Activated naive CD4-positive, alpha-beta T cell (primary cell): ENCODE measurements around the gene LTO1.

Experiments used
- DNase-seq, 4 experiments: peaks; one replicate each; lab custom pipeline; 2025; lab: John Stamatoyannopoulos, UW

LTO1 gene

DNA sequence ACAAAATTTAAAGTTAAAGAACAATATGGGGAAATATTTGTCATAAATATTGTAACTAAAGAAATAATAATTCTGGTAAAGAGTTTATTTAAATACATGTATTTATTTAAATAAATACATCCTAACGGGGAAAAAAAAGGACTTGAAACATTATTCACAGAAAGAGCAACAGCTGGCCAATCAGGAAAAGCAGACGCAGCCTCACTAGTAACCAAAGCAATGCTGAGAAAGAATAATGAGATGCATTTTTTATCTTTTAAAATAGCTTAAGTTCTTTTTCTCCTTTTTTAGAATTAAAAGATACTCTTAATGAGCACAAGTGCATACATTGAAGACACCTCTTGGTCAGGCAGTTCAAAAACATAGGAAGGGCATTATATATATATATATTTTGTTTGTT, 2.6 kb upstream of the LTO1 start:
- DNase-seq: no peak

DNA sequence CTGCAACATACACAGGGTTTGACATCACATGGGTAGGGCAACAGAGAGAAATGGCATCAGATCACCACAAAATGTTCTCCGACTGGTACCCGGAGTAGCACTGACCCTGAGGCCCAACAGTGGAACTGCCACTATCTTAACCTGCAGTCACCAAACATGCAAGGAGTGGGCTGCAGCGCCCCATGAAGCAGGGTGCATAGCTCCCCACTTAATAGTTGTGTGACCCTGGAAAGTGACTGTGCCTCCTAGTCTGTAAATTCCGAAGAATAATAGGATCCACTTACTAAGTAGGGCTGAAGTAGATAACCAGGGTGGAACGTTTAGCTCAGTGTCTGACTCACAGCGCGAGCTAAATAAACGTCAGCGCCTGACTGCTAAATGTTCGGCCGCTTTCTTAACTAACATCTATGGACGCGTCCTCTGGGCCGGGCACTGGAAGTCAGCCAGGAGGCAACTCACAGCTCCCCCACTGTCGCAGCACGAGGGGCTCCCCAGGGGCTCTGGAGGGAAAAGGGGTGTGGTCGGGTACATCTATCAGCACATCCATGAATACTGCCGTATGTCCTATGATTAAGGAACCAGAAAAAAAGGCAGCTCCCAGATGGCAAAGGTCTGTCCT, 777 bp downstream of the LTO1 start:
- no peak for DNase-seq

DNA sequence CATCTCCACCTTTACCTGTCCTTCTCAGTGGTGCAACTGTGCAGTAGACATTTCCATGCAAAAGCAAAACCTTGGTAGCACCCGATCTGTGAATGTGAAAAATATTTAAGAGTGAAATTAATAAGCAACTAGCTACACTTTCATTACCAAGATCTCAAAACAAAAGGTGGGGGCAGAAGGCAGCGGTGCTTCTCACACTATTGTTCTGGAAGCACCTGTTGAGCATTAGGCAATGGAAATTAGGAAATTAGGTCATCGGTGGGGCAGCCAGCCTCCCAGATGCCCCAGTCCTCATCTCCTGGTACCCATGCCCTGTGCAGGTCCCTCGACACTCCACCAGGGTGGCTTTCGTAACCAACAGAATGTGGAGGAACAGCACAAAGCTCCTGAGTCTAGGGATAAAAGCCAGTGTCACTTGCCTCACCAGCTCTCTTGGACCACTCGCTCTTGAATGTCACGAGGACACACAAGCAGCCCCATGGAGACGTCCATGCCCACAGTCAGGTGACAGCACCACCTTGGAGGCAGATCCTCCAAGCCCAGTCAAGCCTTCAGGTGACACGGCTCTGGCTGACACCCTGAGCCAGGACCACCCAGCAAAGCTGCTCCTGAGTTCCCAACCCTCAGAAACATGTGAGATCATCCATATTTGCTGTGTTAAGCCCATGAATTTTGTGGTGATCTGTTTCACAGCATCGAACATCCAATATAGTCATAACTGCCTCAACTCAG, 3.3 kb downstream of the LTO1 start:
- DNase-seq: no peak

DNA sequence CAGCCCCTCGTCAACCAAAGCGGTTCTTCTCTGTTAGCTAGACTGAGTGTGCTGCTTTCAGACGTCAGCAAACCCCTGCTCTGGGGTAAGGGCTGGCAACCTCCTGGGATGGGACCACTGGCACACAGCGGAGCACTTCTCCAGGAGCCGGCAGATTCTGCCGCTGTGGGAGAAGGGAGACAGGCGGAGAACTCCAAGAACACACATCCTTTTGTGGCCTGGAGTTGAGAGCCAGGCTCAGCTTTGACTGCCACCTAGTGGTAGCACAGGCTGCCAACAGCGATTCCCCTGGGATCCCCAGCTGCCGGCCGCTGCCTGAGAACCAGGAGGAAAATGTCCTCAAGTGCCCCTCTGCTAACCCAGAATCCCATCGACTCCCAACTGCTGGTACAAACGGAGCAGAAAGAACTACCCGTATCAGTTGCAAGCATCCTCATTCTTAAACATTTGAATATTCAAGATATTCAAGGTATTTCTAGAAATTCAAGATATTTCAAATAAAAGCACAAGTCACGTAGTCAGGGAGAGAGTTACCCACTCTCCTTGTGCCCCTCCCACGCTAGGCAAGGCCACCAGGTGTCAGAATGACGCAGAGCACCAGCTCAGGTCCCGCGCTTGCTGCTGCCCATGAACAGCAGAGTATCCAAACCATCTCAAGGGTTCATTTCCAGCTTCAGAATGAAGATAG, 4.9 kb downstream of the LTO1 start:
- peak in 2 of 4 experiments; percentile 26 to 41 for DNase-seq

DNA sequence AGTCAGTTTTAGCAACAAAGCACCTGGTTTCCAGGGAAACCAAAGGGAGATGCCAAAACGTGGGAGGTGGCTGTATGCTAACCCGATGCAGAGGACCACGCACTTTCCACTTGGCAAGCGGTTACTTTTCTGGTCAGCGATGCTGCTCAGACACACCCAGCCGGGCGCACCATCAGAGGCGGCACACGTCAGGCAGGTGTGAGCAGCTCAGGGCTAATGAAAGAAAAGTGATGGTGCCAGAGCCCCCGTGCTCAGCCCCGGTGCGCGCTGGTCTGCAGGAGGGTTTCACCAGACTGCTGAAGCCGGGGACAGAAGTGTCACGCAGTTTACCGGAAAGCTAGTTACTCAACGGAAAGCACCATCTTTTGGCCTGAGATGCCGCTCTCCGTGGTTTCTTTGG, 5.7 kb downstream of the LTO1 start:
- no peak for DNase-seq

DNA sequence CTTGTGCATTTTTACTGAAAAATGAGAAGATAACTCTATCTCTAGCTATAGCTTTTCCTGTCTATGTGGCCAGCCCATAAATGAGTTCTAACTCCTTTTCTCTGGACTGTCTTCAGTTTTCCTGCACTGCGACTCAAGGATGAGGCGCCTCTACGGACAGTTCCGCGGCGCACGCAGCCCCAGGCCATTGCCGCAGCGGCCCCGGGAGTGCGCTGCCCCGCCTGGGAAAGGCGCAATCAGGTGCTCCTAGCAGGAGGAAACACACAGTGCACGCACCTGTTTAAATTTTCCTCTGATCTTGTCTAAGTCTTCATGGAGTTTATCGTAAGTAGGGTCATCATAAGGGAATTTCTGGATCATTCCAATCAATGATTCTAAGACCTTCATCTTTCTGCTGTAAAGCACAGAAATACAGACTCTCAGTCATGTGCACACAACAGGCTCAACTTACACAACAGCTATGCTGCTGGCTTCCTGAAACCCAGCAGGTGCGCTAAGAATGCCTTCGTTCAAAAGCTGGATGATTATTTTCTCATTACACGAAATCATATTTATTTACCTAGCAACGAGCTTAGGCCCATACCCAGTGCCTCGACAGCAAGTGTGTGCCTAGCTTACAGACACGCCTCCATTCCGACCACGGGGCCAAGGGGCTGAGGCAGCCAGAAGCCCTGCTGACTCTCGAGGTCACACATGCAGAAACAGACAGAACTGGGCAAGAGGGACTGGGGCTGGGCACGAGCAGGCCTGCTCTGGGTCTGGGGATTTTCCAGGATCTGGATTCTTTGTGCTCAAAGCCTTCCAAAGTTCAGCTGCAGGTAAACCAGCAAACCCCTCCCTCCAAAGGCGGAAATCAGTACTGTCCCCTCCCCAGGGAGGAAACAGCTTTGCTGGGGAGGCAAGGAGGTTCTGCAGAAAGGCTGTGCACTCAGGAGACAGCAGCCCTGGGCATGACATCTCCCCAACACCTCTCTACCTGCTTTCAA, 7.2 kb downstream of the LTO1 start:
- no peak for DNase-seq

DNA sequence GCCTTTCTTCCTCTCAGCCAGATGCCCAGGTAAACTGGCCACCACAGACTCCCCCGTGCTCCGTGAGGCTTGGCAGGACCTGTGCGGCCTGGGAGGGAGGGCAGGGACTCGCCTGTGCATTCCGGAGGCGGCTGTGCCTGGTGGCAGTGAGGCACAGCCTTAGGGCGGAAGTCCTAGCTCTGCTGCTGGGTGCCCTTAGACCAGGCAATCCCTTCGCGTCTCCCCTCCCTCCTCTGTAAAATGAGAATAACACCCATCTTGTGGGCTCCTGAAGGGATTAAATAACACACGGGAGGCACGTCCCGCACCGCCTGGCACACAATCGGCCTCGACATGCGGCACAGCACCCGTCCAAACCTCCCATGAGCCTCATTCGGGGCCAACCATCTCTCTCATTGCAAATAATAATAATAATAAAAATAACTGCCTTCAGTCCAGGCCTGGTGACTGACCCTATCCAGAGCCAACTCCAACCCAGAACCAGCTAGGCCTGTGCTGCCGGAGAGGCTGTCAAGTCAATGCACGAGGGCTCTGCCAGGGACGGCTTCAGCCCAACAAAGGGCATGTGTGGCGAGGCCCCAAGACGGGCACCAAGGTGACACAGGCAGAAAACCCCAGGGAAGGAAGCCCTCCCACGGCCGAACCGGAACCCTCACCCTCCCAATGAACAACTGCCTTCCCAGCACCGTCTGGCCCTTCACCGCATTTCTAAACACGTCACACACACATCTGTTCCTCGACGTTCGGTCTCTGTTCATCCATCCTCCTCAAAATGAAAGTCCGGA, 8.2 kb downstream of the LTO1 start:
- DNase-seq: no peak

DNA sequence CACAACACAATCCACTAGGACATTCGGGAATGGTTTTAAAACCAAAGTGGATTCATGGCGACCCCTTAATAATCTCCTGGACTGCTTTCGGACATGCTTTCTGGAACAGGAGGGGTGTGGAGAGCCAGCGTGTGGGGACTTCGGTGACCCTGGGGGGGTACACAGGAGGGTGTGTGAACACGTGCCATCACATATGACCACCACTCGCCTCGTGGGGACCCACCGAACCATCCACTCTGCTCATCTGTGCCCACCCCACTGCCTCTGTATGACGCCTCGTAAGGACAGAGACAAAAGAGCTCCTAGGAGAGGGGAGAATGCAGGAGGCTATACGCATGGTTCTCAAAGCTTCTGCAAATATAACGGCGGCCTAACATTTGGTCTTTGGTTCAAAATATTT, 8.9 kb downstream of the LTO1 start:
- DNase-seq: no peak

DNA sequence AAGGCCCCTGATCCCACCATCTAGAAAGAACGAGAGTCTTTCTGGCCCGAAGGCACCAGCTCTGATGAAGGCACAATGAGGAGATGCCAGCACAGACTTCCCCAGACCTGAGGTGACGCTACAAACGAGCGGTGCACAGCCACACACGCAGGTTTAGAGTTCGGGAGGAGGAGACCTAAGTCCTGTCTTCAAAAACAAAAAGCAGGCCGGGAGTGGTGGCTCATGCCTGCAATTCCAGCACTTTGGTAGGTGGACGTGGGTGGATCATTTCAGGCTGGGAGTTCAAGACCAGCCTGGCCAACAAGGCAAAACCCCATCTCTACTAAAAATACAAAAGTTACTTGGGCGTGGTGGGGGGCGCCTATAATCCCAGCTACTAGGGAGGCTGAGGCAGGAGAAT, 9.5 kb downstream of the LTO1 start:
- no peak for DNase-seq

DNA sequence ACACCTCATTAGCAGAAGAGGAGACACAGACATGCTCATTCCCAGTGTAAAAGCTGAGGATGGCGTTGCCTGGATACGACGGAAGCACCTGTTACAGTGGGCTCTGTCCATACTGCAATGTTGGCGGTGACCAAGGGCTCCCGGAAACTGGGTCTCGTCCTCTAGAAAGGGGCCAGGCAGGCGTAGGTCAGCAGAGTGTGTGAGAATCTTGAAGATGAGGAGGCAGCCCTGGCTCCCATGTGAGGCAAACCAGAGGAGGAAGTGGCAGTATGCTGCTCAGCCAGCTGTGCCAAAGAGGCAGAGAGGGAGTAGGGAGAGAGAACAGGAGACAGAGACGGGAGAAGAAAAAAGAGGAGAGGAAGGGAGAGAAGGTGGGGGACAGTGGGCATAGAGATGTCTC, 10.3 kb downstream of the LTO1 start:
- no peak for DNase-seq

DNA sequence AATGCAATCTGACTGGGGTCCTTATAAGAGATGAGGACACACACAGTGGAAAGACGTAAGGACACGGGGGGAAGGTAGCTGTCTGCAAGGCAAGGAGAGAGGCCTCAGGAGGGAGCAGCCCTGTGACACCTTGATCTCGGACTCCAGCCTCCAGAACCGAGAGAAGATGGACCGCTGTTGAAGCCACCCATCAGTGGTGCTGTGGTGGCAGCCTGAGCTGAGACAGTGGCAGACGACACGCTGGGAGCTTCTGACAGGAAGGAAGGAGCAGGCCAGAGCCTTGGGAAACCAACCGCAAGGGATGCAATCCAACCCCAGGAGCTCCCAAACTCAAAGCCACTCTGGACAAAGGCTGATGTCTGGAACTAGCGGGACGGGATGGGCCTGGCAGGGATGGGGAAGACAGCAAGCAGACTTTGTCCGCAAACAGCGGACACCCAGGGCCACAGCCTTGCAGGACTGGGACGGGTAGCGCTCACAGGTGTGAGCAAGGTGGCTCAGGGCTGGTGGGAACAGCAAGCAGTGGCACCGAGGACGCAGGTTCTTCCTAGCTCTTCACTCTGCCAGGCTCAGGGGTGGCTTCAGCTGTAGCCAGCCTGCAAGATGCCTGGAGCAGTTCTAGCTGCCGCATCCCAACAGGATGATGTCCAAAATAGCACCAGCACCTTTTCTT, 10.9 kb downstream of the LTO1 start:
- DNase-seq: no peak

DNA sequence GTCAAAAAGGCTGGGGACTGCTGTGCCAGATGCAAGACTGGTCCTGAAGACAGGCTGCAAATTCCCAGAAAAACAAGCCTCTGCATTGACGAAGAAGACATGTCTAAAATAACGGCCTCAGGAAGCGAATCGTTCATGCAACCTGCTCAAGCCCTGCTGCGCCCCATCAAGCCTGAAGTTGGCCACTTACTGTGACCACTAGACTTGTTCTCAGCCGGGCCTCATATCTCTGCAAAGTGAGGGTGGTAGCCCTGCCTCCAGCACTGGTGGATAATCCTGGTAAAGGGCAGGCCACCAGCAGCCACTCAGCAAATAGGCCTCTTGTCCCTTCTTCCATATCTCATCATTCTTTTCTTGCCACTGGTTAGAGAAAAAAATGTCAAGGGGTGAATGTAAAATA, 11.8 kb downstream of the LTO1 start:
- DNase-seq: no peak

DNA sequence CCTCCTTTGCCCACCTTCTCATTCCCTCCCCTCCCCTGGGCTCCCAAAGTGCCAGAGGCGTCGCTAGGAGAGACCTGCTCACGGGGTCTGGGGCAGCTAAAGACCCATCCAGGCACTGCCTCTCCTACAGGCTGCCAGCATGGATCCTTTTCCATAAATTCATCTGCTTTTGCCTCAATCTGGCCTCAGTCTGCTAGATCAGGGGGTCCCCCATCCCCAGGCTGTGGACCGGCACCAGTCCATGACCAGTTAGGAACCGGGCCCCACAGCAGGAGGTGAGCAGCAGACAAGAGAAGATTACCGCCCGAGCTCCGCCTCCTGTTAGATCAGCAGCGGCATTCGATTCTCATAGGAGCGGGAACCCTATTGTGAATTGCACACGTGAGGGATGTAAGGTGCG, 12.3 kb downstream of the LTO1 start:
- no peak for DNase-seq

DNA sequence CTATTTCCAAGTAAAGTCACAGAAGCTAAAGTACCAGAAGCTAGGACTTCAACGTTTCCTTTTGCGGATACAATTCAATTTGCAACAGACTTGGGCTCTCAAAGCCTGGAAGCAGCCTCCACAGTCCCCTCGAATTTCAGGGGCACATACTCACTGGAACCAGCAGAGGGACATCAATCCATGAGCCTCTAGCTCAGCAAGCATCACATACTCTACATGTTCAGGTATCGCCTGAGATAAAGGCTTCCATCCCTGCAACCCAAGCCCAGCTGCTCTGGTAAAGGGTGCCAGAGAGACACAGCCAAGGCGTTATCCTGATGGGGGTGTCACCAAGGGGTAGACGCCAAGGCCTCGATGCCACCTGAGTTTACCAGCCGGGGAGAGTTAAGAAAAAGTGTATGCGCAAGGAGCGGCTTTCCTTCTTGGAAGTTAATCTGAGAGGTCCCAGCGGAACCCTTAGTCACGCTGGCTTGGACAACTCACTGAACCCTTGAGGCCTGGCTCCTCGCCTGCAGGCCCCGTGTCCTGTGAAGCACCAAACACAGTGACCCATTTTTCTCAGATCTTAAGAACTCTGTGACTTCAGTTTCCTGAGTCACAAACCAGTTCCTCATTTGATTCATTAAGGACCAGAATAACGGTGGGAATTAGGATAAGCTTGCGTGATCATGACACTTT, 13.0 kb downstream of the LTO1 start:
- DNase-seq: no peak

DNA sequence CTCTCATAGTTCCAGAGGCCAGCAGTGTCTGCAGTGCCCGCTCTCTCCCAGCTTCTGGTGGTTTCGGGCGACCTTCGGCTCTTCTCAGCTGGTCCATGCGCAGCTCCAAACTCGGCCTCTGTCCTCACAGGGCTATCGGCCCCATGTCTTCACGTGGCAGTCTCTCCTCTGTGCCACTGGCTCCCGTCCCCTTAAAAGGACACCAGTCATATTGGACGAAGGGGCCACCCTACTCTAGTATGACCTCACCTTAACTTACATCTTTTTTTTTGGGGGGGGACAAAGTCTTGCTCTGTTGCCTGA, 13.8 kb downstream of the LTO1 start:
- no peak for DNase-seq

DNA sequence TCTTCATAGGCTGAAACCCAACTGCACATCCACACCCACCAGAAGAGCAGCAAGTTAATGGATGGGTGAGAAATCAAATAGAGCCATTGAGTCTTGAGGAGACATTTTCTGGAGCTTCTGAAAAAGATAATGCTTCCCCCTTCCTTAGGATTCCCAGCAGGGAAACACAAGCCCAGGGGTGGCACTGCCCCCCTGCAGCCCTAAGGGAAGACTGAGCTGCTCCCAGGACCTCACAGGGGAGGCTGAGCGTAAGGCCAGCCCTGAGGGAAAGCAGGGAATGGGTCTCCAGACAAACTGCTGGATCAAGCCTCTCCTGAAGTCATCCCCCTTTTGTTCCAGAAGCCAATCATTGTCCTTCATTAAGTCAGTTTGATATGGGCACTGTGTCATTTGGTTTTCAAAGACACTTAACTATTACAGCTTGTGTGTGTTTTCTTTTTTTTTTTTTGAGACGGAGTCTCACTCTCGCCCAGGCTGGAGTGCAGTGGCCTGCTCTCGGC, 15.1 kb downstream of the LTO1 start:
- DNase-seq: no peak

DNA sequence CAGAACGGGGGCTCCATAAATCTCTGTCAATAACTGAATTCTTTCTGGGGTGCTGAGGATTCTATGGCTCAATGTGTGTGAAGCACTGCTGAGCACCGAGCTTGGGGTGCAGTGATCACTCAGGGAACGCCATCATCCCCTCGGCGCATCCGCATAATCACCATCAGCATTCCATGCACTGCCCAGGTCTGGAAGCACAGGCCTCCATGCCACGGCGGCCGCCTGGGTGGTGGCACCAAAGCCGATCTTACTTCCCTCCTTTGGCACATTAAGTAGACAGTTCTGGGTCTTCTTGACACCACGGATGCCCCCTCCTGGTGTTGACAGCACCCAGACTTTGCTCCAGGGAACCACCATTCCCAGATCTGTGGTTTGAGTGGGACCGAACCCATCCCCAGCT, 15.6 kb downstream of the LTO1 start:
- no peak for DNase-seq

DNA sequence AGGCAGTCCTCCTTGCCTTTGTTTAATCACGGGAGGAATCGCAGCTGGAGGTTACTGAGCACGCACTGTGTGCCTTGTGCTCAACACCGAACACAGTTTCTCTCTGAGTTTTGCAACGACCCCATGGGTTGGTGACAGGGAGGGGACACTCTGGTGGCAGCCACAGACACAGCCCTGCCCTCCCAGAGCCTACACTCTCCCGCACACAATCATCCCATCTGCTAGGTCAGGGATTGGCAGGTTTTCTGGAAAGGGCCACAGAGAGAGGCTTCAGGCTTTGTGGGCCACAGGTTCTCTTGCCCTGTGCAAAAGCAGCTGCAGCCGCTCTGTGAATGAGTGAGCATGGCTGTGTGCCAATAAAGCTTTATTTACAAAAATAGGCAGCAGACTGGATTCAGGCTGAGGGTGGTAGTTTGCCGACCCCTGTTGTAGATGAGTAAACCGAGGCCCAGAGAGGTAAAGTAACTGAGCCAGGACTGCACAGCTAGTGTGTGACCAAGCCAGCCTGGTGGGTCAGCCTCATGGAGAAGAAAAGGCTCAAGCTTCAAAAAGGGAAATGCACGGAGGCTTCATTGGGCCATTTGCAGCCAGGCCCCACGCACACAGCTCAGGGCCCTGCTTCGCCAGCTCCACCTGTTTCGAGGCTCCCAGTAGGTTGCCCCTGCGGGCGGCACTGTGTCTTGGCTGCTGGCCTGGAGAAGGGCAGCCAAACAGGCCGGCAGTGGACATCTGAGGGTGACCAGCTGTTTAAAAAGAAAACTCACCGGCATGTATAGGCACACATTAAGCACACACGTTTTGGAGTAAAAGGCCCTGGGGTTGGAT, 16.3 kb downstream of the LTO1 start:
- DNase-seq: no peak

DNA sequence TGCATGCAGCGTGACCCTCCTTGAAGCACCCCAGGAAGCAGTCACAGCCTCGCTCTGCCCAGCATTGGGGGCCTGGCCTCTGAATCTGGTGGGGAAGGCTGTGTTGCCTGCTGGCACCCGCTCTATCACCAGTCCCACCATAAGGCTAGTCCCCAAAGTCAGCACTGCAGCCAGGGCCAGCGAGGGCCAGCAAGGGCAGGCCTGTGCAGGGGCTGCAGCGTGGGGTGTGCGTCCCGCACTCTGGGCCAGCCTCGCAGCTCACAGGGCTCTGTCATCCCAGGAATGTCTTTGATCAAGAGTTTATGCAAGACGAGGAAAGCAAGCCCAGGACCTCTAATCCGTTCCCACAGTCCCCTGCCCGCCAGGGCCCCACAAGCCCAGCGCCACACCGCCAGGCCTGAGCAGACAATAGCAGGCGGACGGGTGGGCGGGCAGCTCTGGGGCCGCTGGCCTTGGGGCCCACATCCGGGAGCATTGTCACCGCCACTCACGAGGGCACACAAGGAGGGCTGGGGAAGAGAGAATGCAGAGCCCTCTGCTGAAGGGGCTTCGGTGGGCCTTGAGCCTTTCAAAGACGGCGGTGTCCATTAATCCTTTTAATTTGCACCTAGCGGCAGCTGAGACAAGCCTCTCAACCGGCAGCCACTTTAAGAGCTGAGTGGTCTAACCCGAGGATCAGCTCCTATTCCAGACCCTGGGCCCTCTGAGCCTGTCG, 17.1 kb downstream of the LTO1 start:
- DNase-seq: no peak
